ENCODE results near the gene PLCG2. TPM values are rescaled to one million over a fixed set of nuclear protein-coding genes. Genes with fewer than 3 reads are reported as not detected.

PLCG2 gene
- total and polyA plus RNA-seq, 2 of the 8 experiments (the other 6 are each of a cell fraction or from before 2014, with no cell fraction given) = 6.1 to 6.9 TPM

GRCh38 chr16:81869326-81869725 lies 90.2 kb downstream of the PLCG2 start:
- Histone ChIP-seq H3K18ac (ENCODE audit: extremely low read depth, low read length) (no peak overlapping the region), H3K14ac (ENCODE audit: insufficient read length) (no peak overlapping the region)
- TF ChIP-seq MAFK (IDR thresholded peaks at IDR 0.05; ENCODE audit: low read depth, low read length) (no peak), TAF1 (IDR thresholded peaks at IDR 0.05; ENCODE audit: low read depth, low read length) (no peak), EZH2 (IDR thresholded peaks at IDR 0.05; ENCODE audit: low read depth, low read length, severe bottlenecking) (no peak), POLR2AphosphoS5 (IDR thresholded peaks at IDR 0.05; ENCODE audit: low read depth, low read length) (no peak), KDM5A (IDR thresholded peaks at IDR 0.05; ENCODE audit: low read length) (no peak), ZNF274 (IDR thresholded peaks at IDR 0.05; ENCODE audit: borderline replicate concordance, extremely low read depth, low read length) (no peak), ASH2L (IDR thresholded peaks at IDR 0.05; ENCODE audit: low read length) (no peak), MAX (IDR thresholded peaks at IDR 0.05) (no peak), RBBP5 (IDR thresholded peaks at IDR 0.05; ENCODE audit: borderline replicate concordance, low read depth, low read length) (no peak), BRCA1 (IDR thresholded peaks at IDR 0.05; ENCODE audit: low read depth, low read length) (no peak), CBX5 (IDR thresholded peaks at IDR 0.05; ENCODE audit: low read depth, low read length) (no peak), TBP (IDR thresholded peaks at IDR 0.05; ENCODE audit: low read depth, low read length) (no peak), NRF1 (IDR thresholded peaks at IDR 0.05; ENCODE audit: low read depth, low read length) (no peak), SIN3A (conservative IDR thresholded peaks at IDR 0.05 in 1 of 2, IDR thresholded peaks at IDR 0.05 in 1 of 2; ENCODE audit: low read depth in 1 of 2, low read length in 2 of 2) (no peak)

More at GRCh38 chr16:81869326-81869725, 90.2 kb downstream of the PLCG2 start:
- Histone ChIP-seq H2AFZ (ENCODE audit: low read length) (no peak overlapping the region), H3K27ac (ENCODE audit: low read depth, low read length) (no peak overlapping the region), H3K56ac (replicated peaks; ENCODE audit: insufficient read length, low read depth, low read length) (no peak overlapping the region), H2BK120ac (replicated peaks; ENCODE audit: low read depth, low read length) (no peak overlapping the region), H3K27me3 (replicated peaks in 1 of 4; ENCODE audit: control insufficient read depth in 3 of 4, extremely low read depth in 1 of 4, insufficient read depth in 3 of 4, low read length in 3 of 4) (no peaks in the 10 kb centered on the region), H4K8ac (ENCODE audit: extremely low read depth, insufficient read depth, low read length) (no peak overlapping the region), H2BK12ac (ENCODE audit: low read depth, low read length) (no peak overlapping the region), H2BK20ac (ENCODE audit: low read length) (no peak overlapping the region), H3K23me2 (ENCODE audit: low read depth, low read length) (no peaks in the 10 kb centered on the region), H3K4ac (replicated peaks; ENCODE audit: insufficient read length, low read depth, low read length) (no peak overlapping the region), H3K4me1 (replicated peaks in 1 of 4; ENCODE audit: control insufficient read depth in 3 of 4, insufficient read depth in 4 of 4, low read length in 3 of 4) (peaks cover 3 to 14% (median 8%) of the 10 kb centered on the region in 4 experiments), H3K4me2 (ENCODE audit: insufficient read depth in 1 of 2, low read depth in 2 of 2, low read length in 2 of 2) (no peak overlapping the region), H3K36me3 (ENCODE audit: control insufficient read depth in 2 of 4, insufficient read depth in 4 of 4, low read length in 3 of 4) (no peaks in the 10 kb centered on the region), H3K79me1 (ENCODE audit: low read depth, low read length) (no peaks in the 10 kb centered on the region), H2AK5ac (ENCODE audit: low read depth, low read length) (no peak overlapping the region), H3K23ac (ENCODE audit: insufficient read length) (no peak overlapping the region), H3K4me3 (ENCODE audit: extremely low read depth in 1 of 4, insufficient read depth in 2 of 4, low read depth in 3 of 4, low read length in 4 of 4) (no peak overlapping the region), H4K20me1 (replicated peaks in 1 of 2; ENCODE audit: control insufficient read depth in 1 of 2, insufficient read depth in 2 of 2, low read length in 2 of 2) (no peaks in the 10 kb centered on the region), H3K9ac (replicated peaks in 1 of 4; ENCODE audit: extremely low read depth in 1 of 4, low read depth in 3 of 4, low read length in 3 of 4) (no peak overlapping the region), H2BK5ac (ENCODE audit: low read depth, low read length) (no peak overlapping the region), H3K79me2 (ENCODE audit: control insufficient read depth in 1 of 2, insufficient read depth in 2 of 2, low read length in 2 of 2) (no peaks in the 10 kb centered on the region), H3K9me3 (ENCODE audit: insufficient read depth in 2 of 2, low read depth in 1 of 2, low read length in 1 of 2) (no peaks in the 10 kb centered on the region), H2BK15ac (ENCODE audit: low read length) (no peak overlapping the region), H4K91ac (replicated peaks; ENCODE audit: insufficient read length, low read length) (no peak overlapping the region), H4K5ac (ENCODE audit: insufficient read length, low read depth, low read length) (no peak overlapping the region)
- CTCF ChIA-PET (ENCODE audit: partially characterized antibody) = interaction anchor here (0.7 to 2.8 kb wide), 7 partner anchors 10 to 104 kb away, joined by 3 to 15 read pairs (median 3); no protein-coding TSS in a partner anchor
- WGBS, 2 experiments (ENCODE audit: extremely low coverage in 1 of 2, insufficient coverage in 1 of 2, insufficient read length in 1 of 2, insufficient replicate concordance in 2 of 2, low coverage in 1 of 2, low lambda C conversion rate in 2 of 2, missing lambda C conversion rate in 1 of 2) = 89% methylated on average over 5 of the region's 5 CpGs; no CpG with 5 or more reads in 1 of the 2 experiments
- POLR2A ChIA-PET (ENCODE audit: partially characterized antibody) = no interaction called here
- DNase-seq (ENCODE audit: low read depth in 1 of 2, low spot score in 2 of 2) (no peak), FAIRE-seq (no peak)
